GM23338 (cell line): ENCODE data around the gene CDC34. TPM values are rescaled to one million over a fixed set of nuclear protein-coding genes. Genes with fewer than 3 reads are reported as not detected.

ENCODE experiments used
- ATAC-seq: fragments of 200-7000 bp; cut with Tn5 transposase; 3 replicates; pipeline ENCODE4 v1.9.1; 2020
- DNase-seq: peaks from one replicate; pipeline ENCODE4 v3.0.0-alpha.2; 2015; ENCODE audit warnings: low spot score
- H2AFZ ChIP-seq: fragments of 200-600 bp; sonication (generic); 2 replicates; pipeline ENCODE4 v1.8.0; 2016; ENCODE audit warnings: antibody characterized with exemption, mild to moderate bottlenecking, moderate library complexity
- H3F3A ChIP-seq: fragments of 200-600 bp; sonication (generic); replicated peaks from 2 replicates; pipeline ENCODE4 v1.8.0; 2017; ENCODE audit warnings: antibody characterized with exemption, mixed run types, low read depth
- H3K27ac ChIP-seq: fragments of 200-600 bp; sonication (generic); 2 replicates; pipeline ENCODE4 v1.6.1; 2016; ENCODE audit warnings: low read depth
- H3K27me3 ChIP-seq: fragments of 200-600 bp; sonication (generic); 2 replicates; pipeline ENCODE4 v1.8.0; 2016; ENCODE audit warnings: mild to moderate bottlenecking, mixed run types, moderate library complexity; ENCODE audit not compliant: insufficient read depth
- H3K36me3 ChIP-seq: fragments of 200-600 bp; sonication (generic); 2 replicates; pipeline ENCODE4 v1.8.0; 2016; ENCODE audit warnings: mild to moderate bottlenecking; ENCODE audit not compliant: insufficient read depth
- H3K4me1 ChIP-seq: fragments of 200-600 bp; sonication (generic); 2 replicates; pipeline ENCODE4 v1.8.0; 2016; ENCODE audit warnings: mild to moderate bottlenecking, moderate library complexity; ENCODE audit not compliant: insufficient read depth
- H3K4me2 ChIP-seq: fragments of 200-600 bp; sonication (generic); 2 replicates; pipeline ENCODE4 v1.7.1; 2017; ENCODE audit warnings: mixed run types
- H3K4me3 ChIP-seq: fragments of 200-600 bp; sonication (generic); 2 replicates; pipeline ENCODE4 v1.6.1; 2016; ENCODE audit warnings: mixed run types
- H3K79me2 ChIP-seq: fragments of 200-600 bp; sonication (generic); replicated peaks from 2 replicates; pipeline ENCODE4 v1.8.0; 2017; ENCODE audit warnings: mild to moderate bottlenecking; ENCODE audit not compliant: insufficient read depth
- H3K9me2 ChIP-seq: fragments of 200-600 bp; sonication (generic); 2 replicates; pipeline ENCODE4 v1.8.0; 2017; ENCODE audit not compliant: insufficient read depth
- H4K20me1 ChIP-seq: fragments of 200-600 bp; sonication (generic); replicated peaks from 2 replicates; pipeline ENCODE4 v1.8.0; 2017; ENCODE audit warnings: mild to moderate bottlenecking; ENCODE audit not compliant: insufficient read depth
- H3K27ac Mint-ChIP-seq: 2 replicates; pipeline ENCODE4 v1.8.0; 2020; ENCODE audit warnings: inconsistent platforms, mild to moderate bottlenecking, moderate library complexity, mixed read lengths
- H3K27me3 Mint-ChIP-seq: 3 replicates; pipeline ENCODE4 v1.8.0; 2022; ENCODE audit warnings: low read depth, mild to moderate bottlenecking, moderate library complexity, mixed read lengths, inconsistent platforms; ENCODE audit not compliant: insufficient read depth, poor library complexity
- H3K36me3 Mint-ChIP-seq: 3 replicates; pipeline ENCODE4 v1.8.0; 2021; ENCODE audit warnings: low read depth, mild to moderate bottlenecking, inconsistent platforms, moderate library complexity, mixed read lengths
- H3K4me1 Mint-ChIP-seq: 3 replicates; pipeline ENCODE4 v1.8.0; 2020; ENCODE audit warnings: mild to moderate bottlenecking, inconsistent platforms, mixed read lengths
- H3K4me3 Mint-ChIP-seq: 3 replicates; pipeline ENCODE4 v1.8.0; 2021; ENCODE audit warnings: moderate library complexity, mild to moderate bottlenecking, inconsistent platforms, mixed read lengths
- H3K9me3 Mint-ChIP-seq: 3 replicates; pipeline ENCODE4 v1.8.0; 2020; ENCODE audit warnings: moderate library complexity, mild to moderate bottlenecking, inconsistent platforms, mixed read lengths
- CREB1 ChIP-seq: fragments of 250-450 bp; sonication (Bioruptor Pico); IDR thresholded peaks from 2 replicates; pipeline ENCODE4 v1.5.0; 2020; ENCODE audit warnings: low read depth, mild to moderate bottlenecking, moderate library complexity
- CTCF ChIP-seq, 2 experiments: fragments of 200-600 bp in 1 of 2; sonication (generic) in 1 of 2; conservative IDR thresholded peaks; 2 replicates each; pipeline versions ENCODE4 v1.5.1 to v1.6.1; 2016 to 2017; ENCODE audit warnings: antibody characterized with exemption in 2 of 2, low read depth in 2 of 2, mild to moderate bottlenecking in 2 of 2, moderate library complexity in 1 of 2
- EZH2phosphoT487 ChIP-seq: fragments of 200-600 bp; sonication (generic); IDR thresholded peaks from one replicate; pipeline ENCODE4 v1.8.1; 2018; ENCODE audit warnings: antibody characterized with exemption; ENCODE audit not compliant: unreplicated experiment
- JUNB ChIP-seq: IDR thresholded peaks from one replicate; pipeline ENCODE4 v1.6.1; 2016; ENCODE audit warnings: antibody characterized with exemption; ENCODE audit not compliant: unreplicated experiment
- NANOG ChIP-seq: IDR thresholded peaks from 2 replicates; pipeline ENCODE4 v1.6.1; 2016; ENCODE audit warnings: antibody characterized with exemption, borderline replicate concordance
- POLR2AphosphoS5 ChIP-seq: IDR thresholded peaks from 2 replicates; pipeline ENCODE4 v1.6.1; 2016; ENCODE audit warnings: antibody characterized with exemption, low read depth
- REST ChIP-seq: IDR thresholded peaks from one replicate; pipeline ENCODE4 v1.6.1; 2018; ENCODE audit warnings: antibody characterized with exemption; ENCODE audit not compliant: unreplicated experiment
- STAT1 ChIP-seq: IDR thresholded peaks from one replicate; pipeline ENCODE4 v1.6.1; 2016; ENCODE audit warnings: antibody characterized with exemption; ENCODE audit not compliant: unreplicated experiment
- ZNF114 ChIP-seq: fragments of 250-450 bp; sonication (Bioruptor Pico); IDR thresholded peaks from 2 replicates; pipeline ENCODE4 v1.5.0; 2020; ENCODE audit warnings: mild to moderate bottlenecking, moderate library complexity
- ZNF331 ChIP-seq: fragments of 250-450 bp; sonication (Bioruptor Pico); IDR thresholded peaks from 2 replicates; pipeline ENCODE4 v1.5.0; 2020; ENCODE audit warnings: low read depth, mild to moderate bottlenecking, moderate library complexity
- polyA plus RNA-seq: library from polyadenylated mRNA; unstranded; fragments of >200 nt; fragmentation: Nextera tagmentation; extraction: Ambion mirVana; gene quantifications from 2 replicates; pipeline ENCODE4 v1.2.1, GENCODE V29; 2016
- total RNA-seq: library from RNA; depleted of rRNA; stranded (reverse); fragments of >200 nt; shearing (Covaris generic); gene quantifications from 2 replicates; pipeline ENCODE4 v1.2.3, GENCODE V29; 2014

CDC34 gene
- total and polyA plus RNA-seq, 2 experiments from 2014 or later, result 114 to 148 TPM

DNA sequence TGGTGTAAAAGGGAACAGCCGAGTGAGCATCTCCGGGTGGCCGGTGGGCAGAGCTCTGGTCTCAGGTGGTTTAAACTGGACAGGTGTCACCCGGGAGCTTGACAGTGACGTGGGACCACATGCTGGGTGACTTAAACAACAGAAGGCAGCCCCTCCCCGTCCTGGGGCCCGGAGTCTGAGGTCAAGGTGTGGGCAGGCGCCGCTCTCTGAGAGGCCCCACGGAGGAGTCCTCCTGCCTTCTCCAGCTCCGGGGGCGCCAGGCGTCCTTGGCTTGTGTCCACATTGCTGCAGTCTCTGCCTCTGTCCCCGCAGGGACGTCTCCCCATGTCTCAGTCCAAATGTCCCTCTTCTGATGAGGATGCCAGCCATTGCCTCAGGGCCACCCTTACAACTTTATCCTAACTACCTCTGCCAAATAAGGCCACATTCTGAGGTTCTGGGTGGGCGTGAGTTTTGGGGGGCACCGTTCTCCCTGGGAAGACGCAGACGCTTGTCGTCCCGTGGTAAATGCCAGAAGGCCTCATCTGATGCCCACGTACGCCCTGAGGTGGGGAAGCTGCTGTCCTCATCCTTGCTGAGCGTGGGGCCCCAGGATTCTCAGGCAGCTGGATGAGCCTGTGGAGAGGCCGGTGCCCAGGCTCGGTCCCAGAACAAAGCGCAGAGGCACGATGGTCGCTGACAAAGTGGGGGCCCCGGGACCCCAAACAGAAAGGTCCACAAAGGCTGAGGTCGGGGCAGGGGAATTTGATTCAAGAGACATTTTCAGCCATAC, 25.2 kb downstream of the CDC34 start:
- H3K27ac Mint-ChIP-seq, result no peak overlapping the region
- Histone ChIP-seq H3K27ac (no peak overlapping the region), H3K4me2 (no peak overlapping the region), H4K20me1 (no peaks in the 10 kb centered on the region), H3K4me3 (no peak overlapping the region), H3K27me3 (no peaks in the 10 kb centered on the region), H3K36me3 (no peaks in the 10 kb centered on the region), H3F3A (no peaks in the 10 kb centered on the region), H3K4me1 (no peaks in the 10 kb centered on the region), H3K9me2 (no peaks in the 10 kb centered on the region), H3K79me2 (no peaks in the 10 kb centered on the region), H2AFZ (no peak overlapping the region)
- H3K9me3 Mint-ChIP-seq, result peaks cover 4% of the 10 kb centered on the region; the same call in 1 of the 3 replicates
- peak; percentile 21; the same call in 1 of the 3 replicates for ATAC-seq
- DNase-seq, result no peak
- no peaks in the 10 kb centered on the region for H3K4me1 Mint-ChIP-seq
- H3K36me3 Mint-ChIP-seq, result peaks cover 4% of the 10 kb centered on the region; the same call in 2 of the 3 replicates
- TF ChIP-seq CREB1 (CRISPR knock-in tag) (no peak), JUNB (no peak), STAT1 (no peak), POLR2AphosphoS5 (no peak), ZNF114 (CRISPR knock-in tag) (no peak), EZH2phosphoT487 (no peak)
- H3K4me3 Mint-ChIP-seq, result no peak overlapping the region
- peaks cover 5% of the 10 kb centered on the region for H3K27me3 Mint-ChIP-seq

DNA sequence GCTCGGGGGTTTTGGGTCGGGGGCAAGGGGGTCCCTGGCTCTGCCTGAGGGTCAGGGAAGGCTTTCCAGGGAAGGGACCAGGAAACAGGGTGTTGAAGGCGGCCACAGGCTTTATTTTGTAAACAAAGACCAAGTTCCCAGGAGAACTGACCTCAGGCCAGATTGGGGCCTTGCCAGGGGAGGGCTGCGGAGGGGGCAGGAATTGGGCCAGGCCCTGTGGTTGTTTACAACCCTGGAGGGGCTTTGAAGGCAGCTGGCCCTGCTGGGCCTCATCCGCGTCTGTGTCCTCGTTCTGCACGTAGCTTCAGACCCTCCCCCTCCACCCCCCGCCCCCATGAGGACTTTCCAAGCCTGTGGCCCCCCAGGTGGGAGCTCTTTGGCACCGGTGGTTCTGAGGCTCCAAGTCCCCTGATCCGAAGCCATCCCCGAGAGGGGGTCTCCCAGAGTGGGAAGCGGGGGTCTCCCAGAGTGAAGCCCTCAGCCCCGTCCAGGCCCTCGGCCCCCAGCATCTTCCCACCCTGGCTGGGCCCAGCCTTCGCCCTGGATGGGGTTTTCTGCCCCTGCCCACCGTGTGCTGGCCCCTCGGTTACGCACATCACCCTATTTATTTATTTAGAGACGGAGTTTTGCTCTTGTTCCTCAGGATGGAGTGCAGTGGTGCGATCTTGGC, 27.3 kb downstream of the CDC34 start:
- Histone ChIP-seq H4K20me1 (no peaks in the 10 kb centered on the region), H3K9me2 (no peaks in the 10 kb centered on the region), H3K4me2 (no peak overlapping the region), H3K27ac (no peak overlapping the region), H3K36me3 (no peaks in the 10 kb centered on the region), H3K4me1 (no peaks in the 10 kb centered on the region), H3F3A (no peaks in the 10 kb centered on the region), H3K4me3 (no peak overlapping the region), H3K79me2 (no peaks in the 10 kb centered on the region), H2AFZ (no peak overlapping the region), H3K27me3 (no peaks in the 10 kb centered on the region)
- peaks cover 19% of the 10 kb centered on the region for H3K9me3 Mint-ChIP-seq
- DNase-seq, result no peak
- H3K27me3 Mint-ChIP-seq, result peaks cover 4% of the 10 kb centered on the region
- H3K27ac Mint-ChIP-seq, result no peak overlapping the region
- H3K4me1 Mint-ChIP-seq, result peaks cover 6% of the 10 kb centered on the region
- TF ChIP-seq JUNB, result no peak
- no peak for TF ChIP-seq NANOG
- TF ChIP-seq CTCF (conservative IDR thresholded peaks at IDR 0.05; ENCODE audit: low read depth in 2 of 2), result no peak
- TF ChIP-seq ZNF331 (CRISPR knock-in tag), result no peak
- TF ChIP-seq ZNF114 (CRISPR knock-in tag), result no peak
- TF ChIP-seq EZH2phosphoT487, result no peak
- no peak for TF ChIP-seq CREB1 (CRISPR knock-in tag)
- no peak for TF ChIP-seq REST
- no peak for TF ChIP-seq POLR2AphosphoS5
- TF ChIP-seq STAT1, result no peak
- H3K36me3 Mint-ChIP-seq, result peaks cover 18% of the 10 kb centered on the region
- H3K4me3 Mint-ChIP-seq, result no peak overlapping the region
- ATAC-seq, result peak; percentile 38; the same call in 2 of the 3 replicates
